NCI-H2029 (cell line): ENCODE data around the gene FRMD4A.
"Not testable (repeated sequence)": the region's sequence is repeated elsewhere in the genome, so short reads cannot be mapped to it uniquely, and the experiment has no call there.

Experiments used
- DNase-seq: peaks from one replicate; lab custom pipeline; 2025; lab: John Stamatoyannopoulos, UW

Gene FRMD4A

DNA sequence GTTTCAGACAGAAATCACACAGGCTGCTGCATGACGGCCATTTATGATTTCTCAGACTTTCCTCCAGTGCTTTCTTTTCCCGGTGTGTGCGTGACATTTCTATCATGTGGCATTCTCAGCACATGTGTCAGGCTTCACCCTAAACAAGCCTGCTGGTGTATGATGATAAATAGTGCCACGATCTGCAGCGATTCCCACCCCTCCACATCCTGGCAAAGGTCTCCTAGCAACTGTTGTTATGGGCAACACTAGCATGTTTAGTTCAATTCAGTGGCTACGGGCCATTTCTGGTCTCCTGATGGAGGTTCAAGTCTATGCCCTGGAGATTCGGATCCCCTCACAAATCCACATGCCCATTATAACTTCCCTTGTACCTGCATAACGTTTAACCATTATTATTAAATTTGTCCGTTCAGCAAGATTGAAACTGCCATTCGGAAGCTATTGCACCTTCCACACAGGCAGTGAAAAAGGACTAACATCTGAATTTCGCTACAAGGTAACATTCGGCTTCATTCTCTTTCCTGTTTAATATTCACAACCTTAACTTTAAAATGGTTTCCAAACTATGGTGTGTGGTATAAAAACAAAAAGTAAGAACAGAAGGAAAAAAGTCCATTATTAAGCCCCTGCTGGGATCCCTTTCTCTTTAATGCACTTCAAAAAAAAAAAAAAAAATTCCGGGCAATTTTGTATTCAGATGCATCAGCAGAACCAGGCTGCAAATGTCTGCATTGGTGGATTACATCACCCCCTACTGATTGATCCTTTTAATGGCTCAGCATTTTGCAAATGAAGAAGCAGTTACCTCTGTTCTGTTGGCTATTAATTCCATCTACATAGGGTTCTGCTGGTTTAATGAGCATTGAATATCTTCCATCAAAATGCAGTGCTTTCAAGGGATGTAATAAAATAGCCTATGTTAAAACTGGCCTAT, 90.2 kb downstream of the FRMD4A start:
- no peak for DNase-seq

DNA sequence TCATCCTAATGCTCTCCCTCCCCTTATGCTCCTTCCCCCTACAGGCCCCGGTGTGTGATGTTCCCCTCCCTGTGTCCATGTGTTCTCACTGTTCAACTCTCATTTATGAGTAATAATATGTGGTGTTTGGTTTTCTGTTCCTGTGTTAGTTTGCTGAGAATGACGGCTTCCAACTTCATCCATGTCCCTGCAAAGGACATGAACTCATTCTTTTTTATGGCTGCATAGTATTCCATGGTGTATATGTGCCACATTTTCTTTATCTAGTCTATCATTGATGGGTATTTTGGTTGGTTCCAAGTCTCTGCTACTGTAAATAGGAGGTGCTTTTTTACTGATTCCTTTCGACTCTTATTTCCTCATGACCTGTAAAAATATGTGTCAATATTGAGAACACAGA, 92.1 kb downstream of the FRMD4A start:
- DNase-seq = not testable (repeated sequence)

GRCh38 chr10:14236341-14236740, 94.4 kb downstream of the FRMD4A start:
- DNase-seq = no peak

- no peak for DNase-seq
These were observed 95.0 kb downstream of the FRMD4A start for GRCh38 chr10:14235566-14236195.

DNA sequence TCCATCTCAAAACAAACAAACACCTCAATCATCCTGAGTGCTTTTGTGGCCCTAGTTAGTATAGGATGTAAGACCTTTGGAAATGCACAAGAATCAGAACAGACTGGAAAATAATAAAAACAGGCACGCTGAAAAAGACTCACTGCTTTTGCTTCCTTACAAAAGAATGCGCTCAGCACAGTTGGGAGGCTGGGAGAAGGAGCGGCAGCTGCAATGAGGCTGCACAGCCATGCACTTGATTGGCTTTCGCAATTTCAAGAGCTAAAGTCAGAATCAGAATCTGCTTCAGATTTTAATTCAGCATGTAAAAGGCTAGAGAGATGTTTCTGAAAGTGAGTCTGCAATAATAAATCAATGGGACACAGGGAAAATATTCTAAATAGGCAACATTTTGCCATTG, 97.2 kb downstream of the FRMD4A start:
- no peak for DNase-seq

GRCh38 chr10:14228798-14229197, 101.9 kb downstream of the FRMD4A start:
- not testable (repeated sequence) for DNase-seq

- DNase-seq = no peak
These were observed 105.3 kb downstream of the FRMD4A start for GRCh38 chr10:14225379-14225778.

DNA sequence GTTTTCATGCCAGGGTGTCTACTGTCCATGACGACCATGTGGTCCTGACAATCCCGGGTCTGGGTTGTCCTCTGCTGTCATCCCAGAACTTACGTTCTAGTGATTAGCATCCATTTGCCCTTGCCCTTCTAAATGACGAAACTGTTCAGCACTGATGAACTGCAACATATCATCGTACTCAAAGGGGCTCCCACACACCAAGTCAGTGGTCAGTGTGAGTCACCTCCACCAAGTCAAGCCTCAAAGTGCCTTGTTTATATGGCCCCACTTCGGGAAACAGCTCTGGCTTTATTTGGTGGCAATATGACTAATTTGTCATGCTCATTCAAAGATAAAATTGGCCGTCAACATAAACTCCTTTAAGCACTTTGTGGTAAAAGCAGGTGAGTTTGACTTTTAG, 110.7 kb downstream of the FRMD4A start:
- DNase-seq = no peak

- DNase-seq = no peak
These were observed 111.3 kb downstream of the FRMD4A start for GRCh38 chr10:14219411-14219810.

DNA sequence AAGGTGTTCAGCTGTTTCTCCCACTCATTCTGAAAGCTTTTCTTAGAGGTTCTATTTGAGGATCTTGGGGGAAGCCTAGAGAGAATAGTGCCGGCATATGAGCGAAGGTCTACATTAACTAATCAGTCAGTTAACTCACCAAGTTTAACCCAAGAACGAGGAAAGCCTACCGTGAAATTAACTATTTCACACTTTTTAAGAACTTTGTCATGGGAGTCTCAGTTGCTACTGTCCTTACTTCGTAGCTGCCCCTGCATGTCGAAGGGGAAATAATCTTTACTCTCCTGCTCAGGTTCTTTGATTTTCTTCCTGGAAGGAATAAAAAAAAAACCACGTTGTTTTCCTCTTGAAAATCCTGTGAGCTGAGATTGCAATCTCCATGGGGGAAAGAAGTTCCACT, 115.1 kb downstream of the FRMD4A start:
- DNase-seq = no peak

DNA sequence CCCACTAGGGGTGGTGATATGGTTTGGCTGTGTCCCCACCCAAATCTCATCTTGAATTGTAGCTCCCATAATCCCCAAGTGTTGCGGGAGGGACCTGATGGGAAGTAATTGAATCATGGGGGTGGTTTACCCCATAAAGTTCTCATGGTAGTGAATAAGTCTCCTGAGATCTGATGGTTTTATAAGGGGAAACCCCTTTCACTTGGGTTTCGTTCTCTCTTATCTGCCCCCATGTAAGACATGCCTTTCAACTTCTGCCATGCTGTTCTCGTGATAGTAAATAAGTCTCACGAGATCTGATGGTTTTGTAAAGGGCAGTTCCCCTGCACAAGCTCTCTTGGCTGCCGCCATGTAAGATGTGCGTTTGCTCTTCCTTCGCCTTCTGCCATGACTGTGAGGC, 117.0 kb downstream of the FRMD4A start:
- not testable (repeated sequence) for DNase-seq

GRCh38 chr10:14211610-14212009, 119.1 kb downstream of the FRMD4A start:
- no peak for DNase-seq

- no peak for DNase-seq
These were observed 122.5 kb downstream of the FRMD4A start for GRCh38 chr10:14208231-14208630.

- no peak for DNase-seq
These were observed 125.5 kb downstream of the FRMD4A start for GRCh38 chr10:14205233-14205632.

DNA sequence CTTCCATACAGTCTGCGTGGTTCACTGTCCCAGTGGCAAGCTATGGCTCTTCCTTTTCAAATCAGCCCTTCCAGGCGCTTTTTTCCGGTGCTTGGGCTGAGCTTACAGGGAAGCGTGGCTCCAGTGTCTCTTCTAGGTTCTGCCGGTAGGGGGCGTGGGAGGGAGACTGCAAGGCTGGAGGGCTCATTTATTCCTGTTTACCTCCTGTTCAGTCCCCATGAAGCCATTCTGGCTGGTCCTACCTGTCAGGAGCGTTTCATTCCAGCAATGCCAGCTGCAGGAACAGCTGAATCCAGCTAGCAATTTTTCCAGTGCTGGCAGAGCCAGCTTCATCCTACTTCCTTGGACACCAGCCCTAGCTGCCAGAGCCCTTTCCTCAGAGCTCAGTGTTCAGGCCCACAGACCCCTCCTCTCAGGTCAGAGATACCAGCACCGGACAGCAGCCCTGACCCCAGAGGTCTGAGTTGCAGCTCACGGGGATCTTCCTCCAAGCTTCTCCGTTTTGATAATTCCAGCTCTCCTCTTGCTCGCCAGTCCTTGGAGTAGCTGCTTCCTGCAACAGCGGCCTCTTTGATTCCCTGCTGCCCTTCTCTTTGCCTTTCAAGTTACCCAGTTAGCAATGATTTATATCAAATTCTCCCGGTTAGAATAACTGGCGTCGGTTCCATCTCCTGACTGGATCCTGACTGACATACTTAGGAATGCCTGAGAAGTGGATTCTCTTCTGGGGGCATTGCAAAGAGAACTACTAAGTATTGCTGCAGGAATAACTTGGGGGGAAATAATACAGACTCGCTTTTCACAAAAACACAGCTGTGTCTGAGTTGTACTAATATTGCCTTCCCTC, 129.8 kb downstream of the FRMD4A start:
- DNase-seq = no peak

DNA sequence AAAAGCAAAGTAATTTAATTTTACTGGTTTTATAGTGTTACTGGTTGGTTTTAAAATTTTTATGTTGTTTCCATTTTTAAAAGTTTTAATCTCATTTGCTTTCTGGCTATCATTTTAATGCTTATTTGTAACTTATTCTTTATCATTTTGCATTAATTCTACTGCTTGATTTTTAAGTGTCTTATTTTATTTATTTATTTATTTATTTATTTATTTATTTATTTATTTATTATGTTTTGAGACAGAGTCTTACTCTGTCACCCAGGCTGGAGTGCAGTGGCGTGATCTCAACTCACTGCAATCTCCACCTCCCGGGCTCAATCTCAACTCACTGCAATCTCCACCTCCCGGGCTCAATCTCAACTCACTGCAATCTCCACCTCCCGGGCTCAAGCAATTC, 131.6 kb downstream of the FRMD4A start:
- not testable (repeated sequence) for DNase-seq

- DNase-seq = no peak
These were observed 132.6 kb downstream of the FRMD4A start for GRCh38 chr10:14198078-14198477.

GRCh38 chr10:14196113-14196512, 134.6 kb downstream of the FRMD4A start:
- no peak for DNase-seq

- no peak for DNase-seq
These were observed 135.3 kb downstream of the FRMD4A start for GRCh38 chr10:14195433-14195832.

DNA sequence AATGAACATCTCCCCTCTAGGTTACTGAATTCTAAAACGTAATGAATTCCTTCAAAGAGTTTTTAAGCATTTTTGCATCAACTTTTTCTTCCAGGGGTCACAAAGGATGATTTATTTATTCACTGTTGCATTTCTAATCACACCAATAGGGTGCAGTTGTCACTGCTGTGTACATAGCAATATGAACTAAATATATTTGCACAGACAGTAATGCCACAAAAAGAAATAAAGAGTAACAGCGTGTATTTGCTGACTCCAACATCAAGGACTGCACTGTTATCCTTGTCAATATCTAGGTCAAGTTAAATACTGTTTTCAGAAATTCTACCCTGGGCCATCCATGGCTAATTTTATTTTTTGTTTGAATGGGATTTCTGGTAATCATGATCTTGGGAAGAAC, 138.0 kb downstream of the FRMD4A start:
- DNase-seq = no peak

DNA sequence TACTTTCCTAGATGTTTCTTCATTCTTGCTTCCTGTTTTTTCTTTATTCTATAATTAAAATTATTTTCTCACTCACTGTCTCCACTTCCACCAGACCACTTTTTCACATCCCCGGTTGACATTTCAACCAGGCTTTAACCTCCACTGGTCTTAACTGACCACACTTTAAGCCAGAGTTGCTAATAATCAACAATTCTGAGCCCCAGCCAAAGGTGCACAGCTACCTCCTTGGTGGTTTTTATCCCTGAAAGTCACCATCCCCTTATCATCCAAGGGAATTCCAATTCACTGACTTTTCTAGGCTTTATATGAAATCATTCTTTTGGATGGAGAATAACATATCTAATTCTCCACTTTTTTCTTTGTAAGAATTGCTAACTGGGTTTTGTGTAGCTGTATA, 138.9 kb downstream of the FRMD4A start:
- DNase-seq = no peak

GRCh38 chr10:14191407-14191806, 139.3 kb downstream of the FRMD4A start:
- no peak for DNase-seq

DNA sequence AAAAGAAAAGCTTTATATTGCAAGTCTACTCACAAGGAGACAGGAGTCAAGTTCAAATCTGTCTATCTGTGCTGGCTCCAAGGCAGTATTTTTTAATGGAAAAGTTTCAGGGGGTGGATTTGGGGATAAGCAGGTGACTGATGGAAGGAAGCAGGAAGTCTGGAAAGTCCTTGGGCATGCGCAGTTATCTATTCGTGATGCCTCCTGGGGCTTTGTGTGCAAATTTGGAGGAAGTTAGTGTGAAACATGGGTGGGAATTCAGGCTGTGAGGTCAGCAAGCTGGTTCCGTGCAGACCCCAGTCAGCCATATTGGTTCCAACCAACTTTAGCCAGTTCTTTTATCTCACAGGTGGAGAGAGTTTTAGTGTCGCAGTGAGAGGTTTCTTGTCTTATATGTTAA, 140.0 kb downstream of the FRMD4A start:
- no peak for DNase-seq
